Measurements from ENCODE around the gene RTL1. TPM values are rescaled to one million over a fixed set of nuclear protein-coding genes. Genes with fewer than 3 reads are reported as not detected.

Gene RTL1
- total RNA-seq, 1 donor from 2014 or later = not detected

DNA sequence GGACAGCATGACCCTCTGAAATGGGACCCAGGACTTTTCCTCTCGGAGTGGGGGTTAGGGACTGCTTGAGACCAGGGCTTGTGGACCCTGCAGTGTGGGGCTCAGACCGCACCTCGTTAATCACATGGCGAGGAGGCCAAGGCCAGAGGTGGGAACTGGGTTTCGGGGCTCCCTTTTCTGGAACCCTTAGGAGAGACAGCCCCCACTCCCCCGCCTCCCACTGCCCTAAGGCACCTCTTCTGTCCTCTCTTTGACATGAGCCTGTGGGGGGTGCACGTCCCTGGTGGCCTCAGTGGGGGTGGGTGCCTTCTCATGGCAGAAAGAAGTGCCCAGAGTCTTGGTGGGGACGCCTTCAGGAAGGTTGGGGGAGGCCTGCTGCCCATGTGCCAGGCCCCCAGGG, 24.3 kb downstream of the RTL1 start:
- DNase-seq (ENCODE audit: low read depth) = no peak
- H3K27me3 ChIP-seq (ENCODE audit: control insufficient read depth, insufficient read depth, low read length) = no peaks in the 10 kb centered on the region
- H3K4me3 ChIP-seq (ENCODE audit: low read depth, low read length) = no peak overlapping the region
- no peaks in the 10 kb centered on the region for H3K36me3 ChIP-seq (ENCODE audit: control insufficient read depth, insufficient read depth, low read length)
- FAIRE-seq = no peak
- TF ChIP-seq, protein P1, sequence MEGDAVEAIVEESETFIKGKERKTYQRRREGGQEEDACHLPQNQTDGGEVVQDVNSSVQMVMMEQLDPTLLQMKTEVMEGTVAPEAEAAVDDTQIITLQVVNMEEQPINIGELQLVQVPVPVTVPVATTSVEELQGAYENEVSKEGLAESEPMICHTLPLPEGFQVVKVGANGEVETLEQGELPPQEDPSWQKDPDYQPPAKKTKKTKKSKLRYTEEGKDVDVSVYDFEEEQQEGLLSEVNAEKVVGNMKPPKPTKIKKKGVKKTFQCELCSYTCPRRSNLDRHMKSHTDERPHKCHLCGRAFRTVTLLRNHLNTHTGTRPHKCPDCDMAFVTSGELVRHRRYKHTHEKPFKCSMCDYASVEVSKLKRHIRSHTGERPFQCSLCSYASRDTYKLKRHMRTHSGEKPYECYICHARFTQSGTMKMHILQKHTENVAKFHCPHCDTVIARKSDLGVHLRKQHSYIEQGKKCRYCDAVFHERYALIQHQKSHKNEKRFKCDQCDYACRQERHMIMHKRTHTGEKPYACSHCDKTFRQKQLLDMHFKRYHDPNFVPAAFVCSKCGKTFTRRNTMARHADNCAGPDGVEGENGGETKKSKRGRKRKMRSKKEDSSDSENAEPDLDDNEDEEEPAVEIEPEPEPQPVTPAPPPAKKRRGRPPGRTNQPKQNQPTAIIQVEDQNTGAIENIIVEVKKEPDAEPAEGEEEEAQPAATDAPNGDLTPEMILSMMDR (IDR thresholded peaks at IDR 0.05; ENCODE audit: insufficient read depth, low read length, severe bottlenecking) = no peak

DNA sequence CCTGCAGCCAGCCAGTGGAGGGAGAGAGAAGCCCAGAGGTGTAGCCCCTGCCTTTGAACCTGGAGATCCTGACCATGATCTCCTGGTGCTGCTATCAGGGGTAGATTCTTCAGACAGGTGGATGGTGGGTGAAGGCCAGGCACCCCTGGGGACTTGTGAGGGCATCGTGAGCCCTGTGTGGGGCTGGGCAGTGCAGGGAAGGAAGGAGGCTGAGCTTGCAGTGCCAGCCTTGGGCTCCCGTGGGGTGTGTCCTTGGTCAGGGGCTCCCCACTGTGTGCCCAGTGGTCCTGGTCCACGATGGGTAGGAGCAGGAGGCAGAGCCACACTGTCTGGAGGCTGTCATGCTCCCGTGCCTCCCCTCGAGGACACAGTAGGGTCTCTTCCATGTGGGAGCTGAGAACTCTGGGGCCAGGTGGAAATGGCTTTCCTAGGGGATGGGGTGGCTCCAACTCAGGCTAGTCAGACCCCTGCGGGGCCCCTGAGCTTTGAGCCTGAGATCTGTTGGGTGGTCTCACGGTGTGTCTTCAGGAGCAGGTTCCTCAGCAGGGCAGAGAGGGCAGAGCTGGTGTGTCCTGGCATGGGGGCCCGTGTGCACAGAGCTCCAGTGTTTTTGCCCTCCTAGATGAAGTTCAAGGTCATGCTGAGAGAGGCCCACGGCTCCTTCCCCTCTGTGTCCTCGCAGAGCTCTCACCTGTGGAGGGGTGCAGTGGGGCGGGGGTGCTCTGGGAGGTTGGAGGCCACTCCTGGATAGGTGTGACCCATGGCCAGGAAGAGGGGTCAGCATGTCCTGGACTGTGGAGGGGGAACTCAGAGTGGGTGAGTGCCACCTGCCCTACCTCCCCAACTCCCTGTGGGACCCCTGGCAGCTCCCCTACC, 25.0 kb downstream of the RTL1 start:
- DNase-seq (ENCODE audit: low read depth) = no peak
- TF ChIP-seq, protein P1 (IDR thresholded peaks at IDR 0.05; ENCODE audit: insufficient read depth, low read length, severe bottlenecking) = no peak
- no peak overlapping the region for H3K4me3 ChIP-seq (ENCODE audit: low read depth, low read length)
- no peaks in the 10 kb centered on the region for H3K36me3 ChIP-seq (ENCODE audit: control insufficient read depth, insufficient read depth, low read length)
- FAIRE-seq = no peak
- H3K27me3 ChIP-seq (ENCODE audit: control insufficient read depth, insufficient read depth, low read length) = no peaks in the 10 kb centered on the region

GRCh38 chr14:100875861-100876590, 27.5 kb downstream of the RTL1 start:
- no peaks in the 10 kb centered on the region for H3K36me3 ChIP-seq (ENCODE audit: control insufficient read depth, insufficient read depth, low read length)
- no peak for DNase-seq (ENCODE audit: low read depth)
- no peak for FAIRE-seq
- no peak overlapping the region for H3K4me3 ChIP-seq (ENCODE audit: low read depth, low read length)
- H3K27me3 ChIP-seq (ENCODE audit: control insufficient read depth, insufficient read depth, low read length) = no peaks in the 10 kb centered on the region
- TF ChIP-seq, protein P1 (IDR thresholded peaks at IDR 0.05; ENCODE audit: insufficient read depth, low read length, severe bottlenecking) = no peak

DNA sequence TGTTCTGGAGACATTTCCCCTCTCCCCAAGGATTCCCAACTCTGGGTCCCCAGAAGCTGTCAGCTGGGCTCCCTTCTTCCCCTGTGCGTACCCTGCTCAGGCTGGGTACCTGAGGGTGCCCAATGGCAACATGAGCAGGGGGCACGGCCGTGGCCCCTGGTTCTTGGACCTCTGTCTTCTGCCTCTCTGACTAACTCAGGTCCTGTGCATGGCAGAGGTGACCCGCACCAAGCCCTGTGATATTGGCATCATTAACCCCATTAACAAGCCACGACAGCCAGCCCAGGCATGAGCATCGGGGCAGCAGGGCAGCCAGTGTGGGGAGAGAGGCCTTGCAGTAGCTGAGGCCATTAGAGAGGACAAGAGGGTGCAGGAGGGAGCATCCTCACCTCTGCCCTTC, 28.4 kb downstream of the RTL1 start:
- Histone ChIP-seq H3K4me3 (ENCODE audit: low read depth, low read length) (no peak overlapping the region), H3K36me3 (ENCODE audit: control insufficient read depth, insufficient read depth, low read length) (no peaks in the 10 kb centered on the region), H3K27me3 (ENCODE audit: control insufficient read depth, insufficient read depth, low read length) (no peaks in the 10 kb centered on the region)
- TF ChIP-seq, protein P1 (IDR thresholded peaks at IDR 0.05; ENCODE audit: insufficient read depth, low read length, severe bottlenecking) = no peak
- FAIRE-seq (no peak), DNase-seq (ENCODE audit: low read depth) (no peak)

GRCh38 chr14:100874411-100875091, 29.0 kb downstream of the RTL1 start:
- TF ChIP-seq, protein P1 (IDR thresholded peaks at IDR 0.05; ENCODE audit: insufficient read depth, low read length, severe bottlenecking) = no peak
- Histone ChIP-seq H3K4me3 (ENCODE audit: low read depth, low read length) (no peak overlapping the region), H3K27me3 (ENCODE audit: control insufficient read depth, insufficient read depth, low read length) (no peaks in the 10 kb centered on the region), H3K36me3 (ENCODE audit: control insufficient read depth, insufficient read depth, low read length) (no peaks in the 10 kb centered on the region)
- FAIRE-seq = no peak
- no peak for DNase-seq (ENCODE audit: low read depth)

Data from bronchial epithelial cell (primary cell).